Mammary epithelial cell (primary cell): Measurements from ENCODE around the gene AMPD2.

ENCODE experiments used
- EZH2 ChIP-seq: IDR thresholded peaks from 2 replicates; pipeline ENCODE4 v1.6.1; 2012; ENCODE audit warnings: low read length, inconsistent platforms, borderline replicate concordance
- TF ChIP-seq, protein P1 (sequence below), 2 donors: IDR thresholded peaks in 1 of 2; conservative IDR thresholded peaks in 1 of 2; 2 replicates each; pipeline ENCODE4 v1.5.1; 2011 to 2012; ENCODE audit warnings: inconsistent platforms in 2 of 2, low read length in 2 of 2, mild to moderate bottlenecking in 2 of 2, control low read depth in 1 of 2, low read depth in 1 of 2; ENCODE audit not compliant: insufficient read depth in 1 of 2; ENCODE audit errors: extremely low read depth in 1 of 2

DNA sequence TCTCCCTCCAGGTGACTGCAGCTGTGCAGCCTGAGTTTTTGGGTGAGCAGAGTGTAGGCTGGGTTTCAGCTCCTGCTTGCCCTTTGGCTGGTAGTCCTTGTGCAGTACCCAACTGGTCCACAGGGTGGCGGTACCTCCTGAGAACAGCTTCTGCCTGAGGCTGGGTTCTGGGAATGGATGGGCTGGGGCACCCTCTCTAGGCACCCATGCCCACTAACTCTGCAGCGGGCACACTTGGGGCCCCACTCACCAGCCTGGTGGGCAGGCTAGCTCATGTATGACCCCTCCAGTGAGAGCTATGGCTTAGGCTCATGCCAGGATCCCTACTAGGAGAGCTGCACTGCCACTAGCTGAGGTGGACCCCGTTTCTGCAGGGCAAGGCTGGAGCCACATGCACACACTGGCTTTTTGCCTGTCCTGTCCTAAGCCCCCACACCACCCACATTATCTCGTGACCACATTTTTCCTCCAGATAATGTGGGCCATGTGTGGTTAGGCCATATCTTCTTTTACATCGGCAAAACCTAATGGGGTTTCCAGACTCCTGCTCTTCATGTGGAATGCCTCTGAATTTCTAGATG lies 20.7 kb downstream of the AMPD2 start:
- TF ChIP-seq EZH2: no peak
- TF ChIP-seq, protein P1, sequence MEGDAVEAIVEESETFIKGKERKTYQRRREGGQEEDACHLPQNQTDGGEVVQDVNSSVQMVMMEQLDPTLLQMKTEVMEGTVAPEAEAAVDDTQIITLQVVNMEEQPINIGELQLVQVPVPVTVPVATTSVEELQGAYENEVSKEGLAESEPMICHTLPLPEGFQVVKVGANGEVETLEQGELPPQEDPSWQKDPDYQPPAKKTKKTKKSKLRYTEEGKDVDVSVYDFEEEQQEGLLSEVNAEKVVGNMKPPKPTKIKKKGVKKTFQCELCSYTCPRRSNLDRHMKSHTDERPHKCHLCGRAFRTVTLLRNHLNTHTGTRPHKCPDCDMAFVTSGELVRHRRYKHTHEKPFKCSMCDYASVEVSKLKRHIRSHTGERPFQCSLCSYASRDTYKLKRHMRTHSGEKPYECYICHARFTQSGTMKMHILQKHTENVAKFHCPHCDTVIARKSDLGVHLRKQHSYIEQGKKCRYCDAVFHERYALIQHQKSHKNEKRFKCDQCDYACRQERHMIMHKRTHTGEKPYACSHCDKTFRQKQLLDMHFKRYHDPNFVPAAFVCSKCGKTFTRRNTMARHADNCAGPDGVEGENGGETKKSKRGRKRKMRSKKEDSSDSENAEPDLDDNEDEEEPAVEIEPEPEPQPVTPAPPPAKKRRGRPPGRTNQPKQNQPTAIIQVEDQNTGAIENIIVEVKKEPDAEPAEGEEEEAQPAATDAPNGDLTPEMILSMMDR (conservative IDR thresholded peaks at IDR 0.05 in 1 of 2, IDR thresholded peaks at IDR 0.05 in 1 of 2; ENCODE audit: extremely low read depth in 1 of 2, insufficient read depth in 1 of 2, low read depth in 1 of 2, low read length in 2 of 2): peak; percentile 93
